GM21723 (cell line): ENCODE measurements around the gene MGAT5.

Source experiments
- ATAC-seq: cut with Tn5 transposase; IDR thresholded peaks from one replicate; pipeline ENCODE4 v1.9.1; 2021; ENCODE audit warnings: mild to moderate bottlenecking, moderate library complexity; ENCODE audit not compliant: unreplicated experiment

Gene MGAT5

DNA sequence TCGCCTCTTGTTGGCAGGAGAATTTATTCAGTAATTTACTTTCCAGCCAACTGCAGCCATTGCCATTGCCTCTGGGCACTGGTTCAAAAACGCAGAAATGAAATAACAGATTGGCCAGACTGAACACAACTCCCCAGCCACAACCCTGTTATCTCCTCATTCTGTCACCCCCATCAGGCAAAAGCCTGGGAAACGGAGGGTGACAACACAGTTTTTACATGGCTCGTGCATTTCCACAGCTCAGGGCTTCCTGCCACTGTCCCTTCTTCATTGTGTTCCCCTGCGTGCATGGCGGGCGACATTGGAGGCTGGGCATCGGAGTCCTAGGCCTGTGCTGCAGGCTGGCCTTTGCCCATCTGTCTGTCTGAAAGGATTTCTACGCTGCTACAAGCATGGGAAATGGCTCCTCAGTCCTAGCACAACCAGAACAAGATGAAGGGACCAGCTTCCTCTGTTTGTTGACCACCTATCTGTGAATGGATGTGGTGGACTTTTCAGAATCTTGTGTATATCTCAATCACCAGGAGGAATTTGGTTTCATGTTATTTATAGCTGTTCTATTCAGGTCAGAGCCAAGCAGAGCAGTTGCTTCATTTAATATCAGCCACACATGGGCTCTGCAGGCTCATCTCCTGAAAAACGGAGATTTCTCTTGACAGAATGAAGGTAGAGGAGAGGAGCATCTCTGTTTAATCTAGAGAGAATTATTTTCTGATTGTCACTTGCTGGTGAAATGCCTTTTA is 107.0 kb downstream of the MGAT5 start:
- no peak for ATAC-seq

DNA sequence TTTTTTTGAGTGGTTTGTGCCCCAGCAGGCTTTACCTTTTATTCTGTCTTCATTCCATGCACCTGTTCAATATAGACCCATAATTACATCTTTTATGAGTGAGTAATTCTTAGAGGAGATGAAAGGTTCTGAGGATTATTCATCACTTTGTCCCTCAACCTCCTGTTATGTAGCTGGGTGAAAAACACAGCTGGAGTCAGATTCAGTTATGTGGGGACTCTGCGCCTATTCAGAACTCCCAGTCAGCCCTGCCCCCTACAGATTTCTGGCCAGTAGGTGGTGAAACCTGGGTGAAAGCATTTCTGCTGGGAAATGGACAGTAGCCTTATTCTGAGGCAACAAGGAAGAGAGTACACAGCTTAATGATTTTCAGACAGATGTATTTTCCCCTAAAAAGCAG is 107.8 kb downstream of the MGAT5 start:
- no peak for ATAC-seq

GRCh38 chr2:134362152-134362668 is 108.3 kb downstream of the MGAT5 start:
- no peak for ATAC-seq

- ATAC-seq = no peak
Observed at GRCh38 chr2:134362740-134363139, 108.9 kb downstream of the MGAT5 start.

DNA sequence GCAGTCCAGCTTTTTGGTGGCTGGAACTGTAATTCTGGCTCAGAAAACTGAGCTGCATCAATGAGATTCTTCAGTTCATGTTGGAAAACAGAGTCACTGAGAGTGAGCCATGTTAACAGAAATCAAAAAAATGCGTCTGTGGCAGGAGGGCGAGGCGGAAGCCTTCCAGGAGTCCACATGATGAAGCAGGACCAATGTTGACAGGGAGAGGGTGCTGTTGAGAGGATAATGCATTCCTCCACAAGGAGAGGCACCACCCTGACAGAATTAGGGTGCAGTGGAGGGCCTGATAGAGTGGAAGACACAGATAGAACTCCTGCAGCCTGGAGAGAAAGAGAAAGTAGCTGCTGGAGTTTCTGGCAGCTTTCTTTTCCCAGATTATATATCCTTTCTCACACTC is 111.5 kb downstream of the MGAT5 start:
- no peak for ATAC-seq

GRCh38 chr2:134366359-134366758 is 112.5 kb downstream of the MGAT5 start:
- no peak for ATAC-seq

GRCh38 chr2:134367213-134367612 is 113.3 kb downstream of the MGAT5 start:
- no peak for ATAC-seq

GRCh38 chr2:134368009-134368817 is 114.3 kb downstream of the MGAT5 start:
- no peak for ATAC-seq

DNA sequence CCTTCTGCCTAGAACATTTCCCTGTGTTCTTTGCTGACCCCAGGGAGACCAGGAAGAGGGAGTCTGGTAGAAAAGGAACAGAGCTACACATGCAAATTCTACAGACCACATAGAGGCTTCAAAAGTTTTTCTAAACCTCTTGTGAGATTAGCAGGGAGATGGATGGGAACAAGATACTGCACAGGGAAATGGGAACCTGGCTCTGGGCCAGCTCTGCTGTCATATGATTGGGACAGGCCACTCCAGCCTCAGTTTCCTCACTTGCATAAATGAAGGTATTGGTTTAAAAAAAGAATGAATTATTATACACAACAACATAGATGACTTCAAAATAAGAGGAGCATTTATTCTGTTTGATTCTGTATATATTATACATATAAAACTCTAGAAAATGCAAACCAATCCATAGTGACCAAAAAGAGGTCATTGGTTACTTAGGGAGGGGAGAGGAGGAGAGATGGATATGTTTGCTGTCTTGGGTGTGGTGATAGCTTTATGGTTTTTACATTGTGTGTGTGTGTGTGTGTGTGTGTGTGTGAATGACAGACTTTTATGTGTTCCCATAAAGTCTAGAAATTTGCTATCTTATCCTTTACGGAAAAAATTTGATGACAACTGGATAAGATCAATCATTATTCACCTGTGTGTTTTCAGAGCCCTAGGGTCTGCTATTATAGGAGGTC is 115.5 kb downstream of the MGAT5 start:
- ATAC-seq = no peak

DNA sequence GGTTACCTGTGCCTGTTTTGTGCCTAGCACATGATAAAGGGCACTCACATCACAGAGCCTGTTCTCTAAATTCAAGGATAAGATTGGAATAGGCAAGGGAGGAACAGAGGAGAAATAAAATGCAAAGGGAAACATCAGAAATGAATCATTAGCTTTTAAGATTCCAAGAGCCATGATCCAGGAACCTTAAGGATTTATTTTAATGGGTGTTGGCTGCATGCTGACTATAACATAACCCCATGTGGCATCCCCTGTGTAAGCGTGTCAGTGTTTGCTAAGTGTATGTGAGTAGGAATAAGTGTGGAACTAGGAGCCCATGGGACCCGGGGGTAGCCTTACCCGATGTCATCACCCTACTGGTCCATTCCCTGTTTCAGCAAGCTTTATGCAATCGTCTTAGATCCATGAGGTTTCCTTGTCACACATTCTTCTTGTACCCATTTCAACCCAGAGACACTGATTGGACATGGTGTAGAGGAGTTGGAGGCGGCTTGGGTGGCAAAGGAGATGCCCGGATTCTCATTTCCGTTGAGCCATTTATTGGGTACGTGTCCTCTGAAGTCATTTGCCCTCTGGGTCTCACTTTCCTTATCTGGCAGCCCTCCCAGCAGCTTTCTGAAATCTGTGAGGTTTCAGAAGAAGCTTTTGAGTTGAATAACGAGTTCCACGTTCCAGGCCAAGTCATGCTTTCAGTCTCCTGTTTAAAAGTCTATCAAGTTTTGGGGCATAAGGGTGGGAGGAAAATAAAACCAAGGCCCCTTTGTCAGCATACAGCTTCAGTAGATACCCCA is 117.0 kb downstream of the MGAT5 start:
- no peak for ATAC-seq

- no peak for ATAC-seq
Observed at GRCh38 chr2:134372141-134372540, 118.3 kb downstream of the MGAT5 start.

DNA sequence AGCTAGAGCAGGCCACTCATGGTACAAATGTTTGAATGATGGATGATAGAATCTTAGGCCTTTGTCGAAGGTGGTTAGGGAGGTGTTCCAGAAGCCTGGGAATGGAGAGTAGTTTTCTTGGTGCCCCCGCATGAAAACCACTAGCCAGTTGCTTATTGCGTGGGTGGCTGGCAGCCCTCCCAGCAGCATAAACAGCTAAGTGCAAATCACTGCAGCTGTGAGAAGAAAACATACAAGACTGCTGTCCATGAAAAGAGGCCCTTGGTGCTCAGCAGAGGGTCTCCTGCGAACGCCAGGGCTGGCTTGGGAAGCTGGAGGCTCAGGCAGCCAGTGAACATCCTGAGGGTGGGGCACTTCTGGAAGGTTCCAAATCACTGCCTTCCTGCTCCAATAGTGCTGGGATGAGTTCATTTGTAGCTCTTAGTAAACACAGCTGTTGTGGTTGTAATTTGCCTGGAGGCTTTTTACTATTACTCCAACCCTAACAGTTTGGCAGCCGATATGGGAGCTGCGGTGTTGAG is 118.8 kb downstream of the MGAT5 start:
- ATAC-seq = no peak

- no peak for ATAC-seq
Observed at GRCh38 chr2:134375935-134376334, 122.1 kb downstream of the MGAT5 start.

GRCh38 chr2:134377730-134378129 is 123.9 kb downstream of the MGAT5 start:
- ATAC-seq = no peak

DNA sequence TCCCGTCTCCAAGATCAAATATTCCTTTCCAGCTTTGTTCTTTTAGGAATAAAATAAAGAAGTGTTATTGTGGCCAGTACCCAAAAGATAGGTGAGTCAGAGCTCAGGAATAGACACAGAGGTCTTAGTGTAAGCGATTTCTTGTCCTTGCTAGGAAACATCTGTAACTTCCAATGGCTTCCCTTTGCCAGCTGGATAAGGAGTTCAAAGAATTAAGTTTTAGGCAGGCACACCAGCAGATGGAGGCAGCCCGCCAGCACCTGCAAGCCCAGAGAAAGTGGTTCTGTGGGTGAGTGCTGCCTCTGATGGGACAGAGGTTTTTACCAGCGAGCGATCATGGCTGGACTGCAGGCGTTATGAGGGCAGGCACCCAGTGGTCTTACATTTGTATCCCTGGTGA is 125.4 kb downstream of the MGAT5 start:
- no peak for ATAC-seq

DNA sequence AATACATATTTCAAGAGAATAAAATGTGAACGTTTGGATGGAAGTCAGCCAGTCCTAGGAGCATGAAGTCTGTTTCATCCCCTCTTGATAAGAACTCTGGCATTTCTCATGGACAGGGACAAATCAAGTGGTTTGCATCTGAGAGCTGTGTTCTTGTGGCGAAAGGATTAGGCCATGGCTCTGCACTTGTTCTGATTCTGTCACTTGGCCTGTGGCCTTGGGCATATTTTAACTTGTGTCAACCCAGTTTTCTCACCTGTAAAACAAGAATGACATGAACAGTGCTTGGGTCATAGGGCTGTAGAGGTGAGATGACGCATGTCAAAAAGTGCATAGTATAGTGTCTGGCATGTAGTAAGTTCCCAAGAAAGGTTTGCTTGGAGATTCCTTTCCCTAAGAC is 125.8 kb downstream of the MGAT5 start:
- no peak for ATAC-seq

- ATAC-seq = no peak
Observed at GRCh38 chr2:134381141-134381540, 127.3 kb downstream of the MGAT5 start.

DNA sequence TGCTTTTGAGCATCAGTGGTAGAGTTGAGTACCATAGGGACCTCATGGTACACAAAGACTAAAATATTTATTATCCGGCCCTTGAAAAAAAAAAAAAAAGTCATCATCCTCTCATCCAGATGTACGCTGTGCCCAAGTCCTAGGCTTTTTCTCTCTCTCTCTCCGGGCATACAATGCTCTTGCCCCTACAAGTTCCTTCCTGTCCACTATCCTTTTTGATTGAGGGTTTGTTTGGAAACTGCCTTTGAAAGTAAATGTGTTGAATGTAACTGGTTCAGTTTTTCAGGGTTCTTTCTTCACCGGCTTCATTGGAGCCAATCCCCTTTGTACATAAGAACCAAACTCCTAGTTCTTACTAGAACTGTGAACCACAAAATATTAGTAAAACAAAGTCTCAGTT is 130.3 kb downstream of the MGAT5 start:
- no peak for ATAC-seq

DNA sequence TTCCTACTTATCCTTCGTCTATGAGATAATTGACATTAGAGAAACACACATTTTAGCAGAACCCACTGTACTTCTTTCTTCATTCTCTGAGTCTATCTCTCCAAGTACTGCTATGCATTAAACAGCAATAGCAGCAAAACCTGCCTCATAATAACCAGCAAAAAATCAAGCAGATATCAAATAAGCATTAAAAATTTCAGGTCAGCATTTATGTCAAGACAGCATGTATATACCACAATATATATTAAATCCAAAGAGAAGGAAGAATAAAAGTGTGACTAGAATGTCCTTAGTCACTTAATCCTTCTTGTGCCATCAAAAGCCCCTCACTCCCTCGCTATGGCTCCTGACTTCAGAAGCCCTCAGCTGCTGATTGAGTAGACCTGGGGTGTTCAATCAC is 131.3 kb downstream of the MGAT5 start:
- no peak for ATAC-seq

DNA sequence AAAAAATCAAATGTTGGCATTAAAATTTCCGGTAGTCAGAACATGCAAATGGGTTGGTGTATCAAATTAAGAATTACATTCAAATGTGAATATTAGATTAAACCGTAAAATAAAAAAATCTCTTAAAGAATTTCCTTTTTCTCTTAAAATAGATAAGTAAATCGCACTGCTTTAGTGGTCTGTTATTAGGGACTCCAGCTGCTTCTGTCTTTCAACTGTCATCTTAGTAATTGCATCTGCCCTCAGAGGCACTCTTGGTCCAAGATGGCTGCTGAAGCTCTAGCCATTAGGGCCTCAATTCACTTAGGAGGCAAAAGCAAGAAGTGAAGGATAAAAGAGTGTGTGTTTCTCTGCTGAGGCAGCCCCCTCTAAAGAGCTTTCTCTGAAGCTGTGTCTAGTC is 132.4 kb downstream of the MGAT5 start:
- no peak for ATAC-seq

GRCh38 chr2:134389381-134389780 is 135.5 kb downstream of the MGAT5 start:
- no peak for ATAC-seq
